ENCODE results near the gene PAFAH1B1. TPM values are rescaled to one million over a fixed set of nuclear protein-coding genes. Genes with fewer than 3 reads are reported as not detected.
"Not testable (repeated sequence)": the region's sequence is repeated elsewhere in the genome, so short reads cannot be mapped to it uniquely, and the experiment has no call there.

PAFAH1B1 gene
- total and polyA plus RNA-seq, 2 experiments from 2014 or later: 69.9 to 71.7 TPM

DNA sequence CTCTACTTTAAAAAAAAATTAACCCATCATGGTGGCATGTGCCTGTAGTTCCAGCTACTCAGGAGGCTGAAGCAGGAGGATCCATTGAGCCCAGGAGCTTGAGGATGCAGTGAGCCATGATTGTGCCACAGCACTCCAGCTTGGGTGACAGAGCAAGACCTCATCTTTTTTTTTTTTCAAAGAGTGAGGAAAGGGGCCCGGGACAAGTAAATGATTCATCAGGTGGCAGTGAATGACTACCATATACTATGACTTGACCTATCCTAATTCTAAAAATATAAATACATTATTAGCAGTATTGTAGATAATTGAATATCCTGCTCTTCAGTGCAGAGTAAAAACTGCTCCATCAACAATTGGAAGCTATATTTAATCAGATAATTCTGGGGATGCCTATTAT lies 62.8 kb downstream of the PAFAH1B1 start (continued):
- TF ChIP-seq, protein P1, sequence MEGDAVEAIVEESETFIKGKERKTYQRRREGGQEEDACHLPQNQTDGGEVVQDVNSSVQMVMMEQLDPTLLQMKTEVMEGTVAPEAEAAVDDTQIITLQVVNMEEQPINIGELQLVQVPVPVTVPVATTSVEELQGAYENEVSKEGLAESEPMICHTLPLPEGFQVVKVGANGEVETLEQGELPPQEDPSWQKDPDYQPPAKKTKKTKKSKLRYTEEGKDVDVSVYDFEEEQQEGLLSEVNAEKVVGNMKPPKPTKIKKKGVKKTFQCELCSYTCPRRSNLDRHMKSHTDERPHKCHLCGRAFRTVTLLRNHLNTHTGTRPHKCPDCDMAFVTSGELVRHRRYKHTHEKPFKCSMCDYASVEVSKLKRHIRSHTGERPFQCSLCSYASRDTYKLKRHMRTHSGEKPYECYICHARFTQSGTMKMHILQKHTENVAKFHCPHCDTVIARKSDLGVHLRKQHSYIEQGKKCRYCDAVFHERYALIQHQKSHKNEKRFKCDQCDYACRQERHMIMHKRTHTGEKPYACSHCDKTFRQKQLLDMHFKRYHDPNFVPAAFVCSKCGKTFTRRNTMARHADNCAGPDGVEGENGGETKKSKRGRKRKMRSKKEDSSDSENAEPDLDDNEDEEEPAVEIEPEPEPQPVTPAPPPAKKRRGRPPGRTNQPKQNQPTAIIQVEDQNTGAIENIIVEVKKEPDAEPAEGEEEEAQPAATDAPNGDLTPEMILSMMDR (conservative IDR thresholded peaks at IDR 0.05; ENCODE audit: low read depth in 2 of 2): no peak

- H3K36me3 ChIP-seq (ENCODE audit: insufficient read depth); DNase-seq (ENCODE audit: low spot score); ATAC-seq; H3K4me2 ChIP-seq; H3K4me3 ChIP-seq; H3K9me3 Mint-ChIP-seq; H3K27me3 Mint-ChIP-seq (ENCODE audit: insufficient read depth, low read depth, poor library complexity); H2AFZ ChIP-seq; H3K4me1 Mint-ChIP-seq; H3K27me3 ChIP-seq (ENCODE audit: insufficient read depth); H3F3A ChIP-seq (replicated peaks; ENCODE audit: low read depth); H3K9me2 ChIP-seq (ENCODE audit: insufficient read depth); H3K27ac Mint-ChIP-seq; H3K4me1 ChIP-seq (ENCODE audit: insufficient read depth); H3K27ac ChIP-seq (ENCODE audit: low read depth); H3K4me3 Mint-ChIP-seq: not testable (repeated sequence)
- H3K36me3 Mint-ChIP-seq (ENCODE audit: low read depth): peaks cover 13% of the 10 kb centered on the region
- Histone ChIP-seq H3K79me2 (replicated peaks; ENCODE audit: insufficient read depth) (peaks cover 99% of the 10 kb centered on the region), H4K20me1 (replicated peaks; ENCODE audit: insufficient read depth) (peaks cover 36% of the 10 kb centered on the region)
These were observed 65.9 kb downstream of the PAFAH1B1 start for GRCh38 chr17:2659337-2659736.

DNA sequence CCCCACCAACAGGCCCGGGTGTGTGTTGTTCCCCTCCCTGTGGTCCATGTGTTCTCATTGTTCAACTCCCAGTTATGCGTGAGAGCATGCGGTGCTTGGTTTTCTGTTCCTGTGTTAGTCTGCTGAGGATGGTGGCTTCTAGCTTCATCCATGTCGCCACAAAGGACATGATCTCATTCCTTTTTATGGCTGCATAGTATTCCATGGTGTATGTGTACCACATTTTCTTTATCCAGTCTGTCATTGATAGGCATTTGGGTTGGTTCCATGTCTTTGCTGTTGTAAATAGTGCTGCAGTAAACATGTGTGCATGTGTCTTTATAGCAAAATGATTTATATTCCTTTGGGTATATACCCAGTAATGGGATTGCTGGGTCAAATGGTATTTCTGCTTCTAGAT lies 67.0 kb downstream of the PAFAH1B1 start:
- not testable (repeated sequence) for H3K27ac Mint-ChIP-seq

GRCh38 chr17:2672026-2672425 lies 78.6 kb downstream of the PAFAH1B1 start:
- Histone ChIP-seq H3K36me3 (ENCODE audit: insufficient read depth) (peaks cover 48% of the 10 kb centered on the region), H3F3A (replicated peaks; ENCODE audit: low read depth) (no peaks in the 10 kb centered on the region; the same call in 1 of the 2 replicates), H3K4me3 (no peak overlapping the region), H3K79me2 (replicated peaks; ENCODE audit: insufficient read depth) (peaks cover 29% of the 10 kb centered on the region), H3K4me2 (no peak overlapping the region), H3K4me1 (ENCODE audit: insufficient read depth) (no peaks in the 10 kb centered on the region), H4K20me1 (replicated peaks; ENCODE audit: insufficient read depth) (peaks cover 9% of the 10 kb centered on the region; the same call in 1 of the 2 replicates), H3K9me2 (ENCODE audit: insufficient read depth) (no peaks in the 10 kb centered on the region), H3K27ac (ENCODE audit: low read depth) (no peak overlapping the region), H2AFZ (no peak overlapping the region), H3K27me3 (ENCODE audit: insufficient read depth) (no peaks in the 10 kb centered on the region)
- no peak overlapping the region for H3K4me3 Mint-ChIP-seq
- no peak for ATAC-seq
- H3K4me1 Mint-ChIP-seq: no peaks in the 10 kb centered on the region
- no peaks in the 10 kb centered on the region; the same call in 2 of the 3 replicates for H3K9me3 Mint-ChIP-seq
- peaks cover 83% of the 10 kb centered on the region for H3K36me3 Mint-ChIP-seq (ENCODE audit: low read depth)
- H3K27me3 Mint-ChIP-seq (ENCODE audit: insufficient read depth, low read depth, poor library complexity): peaks cover 2% of the 10 kb centered on the region
- no peak overlapping the region for H3K27ac Mint-ChIP-seq
- DNase-seq (ENCODE audit: low spot score): no peak
- TF ChIP-seq, protein P2, sequence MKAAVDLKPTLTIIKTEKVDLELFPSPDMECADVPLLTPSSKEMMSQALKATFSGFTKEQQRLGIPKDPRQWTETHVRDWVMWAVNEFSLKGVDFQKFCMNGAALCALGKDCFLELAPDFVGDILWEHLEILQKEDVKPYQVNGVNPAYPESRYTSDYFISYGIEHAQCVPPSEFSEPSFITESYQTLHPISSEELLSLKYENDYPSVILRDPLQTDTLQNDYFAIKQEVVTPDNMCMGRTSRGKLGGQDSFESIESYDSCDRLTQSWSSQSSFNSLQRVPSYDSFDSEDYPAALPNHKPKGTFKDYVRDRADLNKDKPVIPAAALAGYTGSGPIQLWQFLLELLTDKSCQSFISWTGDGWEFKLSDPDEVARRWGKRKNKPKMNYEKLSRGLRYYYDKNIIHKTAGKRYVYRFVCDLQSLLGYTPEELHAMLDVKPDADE (IDR thresholded peaks at IDR 0.05): no peak

More for the DNA sequence above, 67.0 kb downstream of the PAFAH1B1 start:
- not testable (repeated sequence) for H3K9me2 ChIP-seq (ENCODE audit: insufficient read depth); H3K27me3 ChIP-seq (ENCODE audit: insufficient read depth); H3K4me3 Mint-ChIP-seq; H3K4me2 ChIP-seq; DNase-seq (ENCODE audit: low spot score); H3K4me3 ChIP-seq; H3K9me3 Mint-ChIP-seq; H3K4me1 ChIP-seq (ENCODE audit: insufficient read depth); H3F3A ChIP-seq (replicated peaks; ENCODE audit: low read depth); H3K4me1 Mint-ChIP-seq; ATAC-seq; H3K27ac ChIP-seq (ENCODE audit: low read depth); H2AFZ ChIP-seq; H3K27me3 Mint-ChIP-seq (ENCODE audit: insufficient read depth, low read depth, poor library complexity); H3K36me3 ChIP-seq (ENCODE audit: insufficient read depth)
- peaks cover 13% of the 10 kb centered on the region for H3K36me3 Mint-ChIP-seq (ENCODE audit: low read depth)
- Histone ChIP-seq H4K20me1 (replicated peaks; ENCODE audit: insufficient read depth) (peaks cover 33% of the 10 kb centered on the region), H3K79me2 (replicated peaks; ENCODE audit: insufficient read depth) (peaks cover 100% of the 10 kb centered on the region)

- DNase-seq (ENCODE audit: low spot score); H3K27ac Mint-ChIP-seq; H3K27ac ChIP-seq (ENCODE audit: low read depth); H3K9me2 ChIP-seq (ENCODE audit: insufficient read depth); H3K4me1 ChIP-seq (ENCODE audit: insufficient read depth); H3K4me2 ChIP-seq; H3K79me2 ChIP-seq (replicated peaks; ENCODE audit: insufficient read depth); H3K27me3 ChIP-seq (ENCODE audit: insufficient read depth); H3K9me3 Mint-ChIP-seq; H4K20me1 ChIP-seq (replicated peaks; ENCODE audit: insufficient read depth); H3K27me3 Mint-ChIP-seq (ENCODE audit: insufficient read depth, low read depth, poor library complexity); H3F3A ChIP-seq (replicated peaks; ENCODE audit: low read depth); H3K4me3 Mint-ChIP-seq; H3K4me1 Mint-ChIP-seq; H3K4me3 ChIP-seq; H2AFZ ChIP-seq; ATAC-seq: not testable (repeated sequence)
- H3K36me3 Mint-ChIP-seq (ENCODE audit: low read depth): peaks cover 58% of the 10 kb centered on the region
- peaks cover 34% of the 10 kb centered on the region; the same call in 1 of the 2 replicates for H3K36me3 ChIP-seq (ENCODE audit: insufficient read depth)
These were observed 85.8 kb downstream of the PAFAH1B1 start for GRCh38 chr17:2679247-2679646.

All from GM23338 (cell line).